ENCODE results near the gene ZSCAN31. TPM values are rescaled to one million over a fixed set of nuclear protein-coding genes. Genes with fewer than 3 reads are reported as not detected.
"Not testable (repeated sequence)": the region's sequence is repeated elsewhere in the genome, so short reads cannot be mapped to it uniquely, and the experiment has no call there.

ZSCAN31 gene
- total RNA-seq, 1 donor = 19.9 TPM

DNA sequence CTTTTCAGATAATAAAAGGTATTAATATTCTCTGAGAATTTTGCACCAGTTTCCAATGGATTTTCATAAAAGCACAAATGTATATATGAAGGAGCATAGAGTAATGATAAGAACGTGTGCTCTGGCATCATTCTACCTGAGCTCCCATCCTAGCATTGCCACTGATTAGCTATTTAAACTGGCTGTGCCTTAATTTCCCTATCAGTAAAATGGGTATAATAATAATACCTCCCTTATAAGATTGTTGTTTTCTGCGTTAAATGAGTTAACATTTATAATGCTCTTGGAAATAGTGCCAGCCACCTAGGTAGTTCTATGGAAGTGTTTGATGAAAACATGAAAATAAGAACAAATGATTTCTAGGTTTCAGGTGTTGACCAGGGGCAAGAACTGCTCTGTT, 25.0 kb upstream of the ZSCAN31 start:
- Histone ChIP-seq H3K9me3 (ENCODE audit: low read depth, low read length) (no peaks in the 10 kb centered on the region), H3K4me1 (ENCODE audit: insufficient read depth, low read length) (no peaks in the 10 kb centered on the region), H2AFZ (ENCODE audit: low read length) (no peak overlapping the region), H3K36me3 (ENCODE audit: insufficient read depth, low read length) (peaks cover 14% of the 10 kb centered on the region), H4K20me1 (ENCODE audit: insufficient read depth, low read length) (no peaks in the 10 kb centered on the region), H3K27me3 (ENCODE audit: insufficient read depth, low read length) (no peaks in the 10 kb centered on the region), H3K4me3 (ENCODE audit: insufficient read depth, low read length) (no peak overlapping the region), H3K27ac (ENCODE audit: low read depth, low read length) (no peak overlapping the region), H3K4me2 (ENCODE audit: insufficient read depth, low read length) (no peak overlapping the region), H3K79me2 (ENCODE audit: insufficient read depth, low read length) (peaks cover 11% of the 10 kb centered on the region)
- TF ChIP-seq, protein P1, sequence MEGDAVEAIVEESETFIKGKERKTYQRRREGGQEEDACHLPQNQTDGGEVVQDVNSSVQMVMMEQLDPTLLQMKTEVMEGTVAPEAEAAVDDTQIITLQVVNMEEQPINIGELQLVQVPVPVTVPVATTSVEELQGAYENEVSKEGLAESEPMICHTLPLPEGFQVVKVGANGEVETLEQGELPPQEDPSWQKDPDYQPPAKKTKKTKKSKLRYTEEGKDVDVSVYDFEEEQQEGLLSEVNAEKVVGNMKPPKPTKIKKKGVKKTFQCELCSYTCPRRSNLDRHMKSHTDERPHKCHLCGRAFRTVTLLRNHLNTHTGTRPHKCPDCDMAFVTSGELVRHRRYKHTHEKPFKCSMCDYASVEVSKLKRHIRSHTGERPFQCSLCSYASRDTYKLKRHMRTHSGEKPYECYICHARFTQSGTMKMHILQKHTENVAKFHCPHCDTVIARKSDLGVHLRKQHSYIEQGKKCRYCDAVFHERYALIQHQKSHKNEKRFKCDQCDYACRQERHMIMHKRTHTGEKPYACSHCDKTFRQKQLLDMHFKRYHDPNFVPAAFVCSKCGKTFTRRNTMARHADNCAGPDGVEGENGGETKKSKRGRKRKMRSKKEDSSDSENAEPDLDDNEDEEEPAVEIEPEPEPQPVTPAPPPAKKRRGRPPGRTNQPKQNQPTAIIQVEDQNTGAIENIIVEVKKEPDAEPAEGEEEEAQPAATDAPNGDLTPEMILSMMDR (IDR thresholded peaks at IDR 0.05; ENCODE audit: extremely low read depth, low read depth, low read length) = no peak
- no peak for DNase-seq (ENCODE audit: insufficient read length, low spot score, missing footprints)

DNA sequence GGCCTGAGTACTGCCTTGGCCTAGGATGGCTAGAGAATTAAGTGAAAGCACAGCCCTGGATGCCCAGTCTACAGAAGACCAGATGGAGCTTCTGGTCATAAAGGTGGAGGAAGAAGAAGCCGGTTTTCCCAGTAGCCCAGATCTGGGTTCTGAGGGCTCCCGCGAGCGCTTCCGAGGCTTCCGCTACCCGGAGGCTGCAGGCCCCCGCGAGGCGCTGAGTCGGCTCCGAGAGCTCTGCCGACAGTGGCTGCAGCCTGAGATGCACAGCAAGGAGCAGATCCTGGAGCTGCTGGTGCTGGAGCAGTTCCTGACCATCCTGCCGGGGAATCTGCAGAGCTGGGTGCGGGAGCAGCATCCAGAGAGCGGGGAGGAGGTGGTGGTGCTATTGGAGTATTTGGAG, 23.6 kb upstream of the ZSCAN31 start:
- not testable (repeated sequence) for H3K9me3 ChIP-seq (ENCODE audit: low read depth, low read length); H4K20me1 ChIP-seq (ENCODE audit: insufficient read depth, low read length); H2AFZ ChIP-seq (ENCODE audit: low read length); H3K27ac ChIP-seq (ENCODE audit: low read depth, low read length); H3K4me2 ChIP-seq (ENCODE audit: insufficient read depth, low read length); H3K36me3 ChIP-seq (ENCODE audit: insufficient read depth, low read length); H3K27me3 ChIP-seq (ENCODE audit: insufficient read depth, low read length); DNase-seq (ENCODE audit: insufficient read length, low spot score, missing footprints); H3K4me3 ChIP-seq (ENCODE audit: insufficient read depth, low read length)
- H3K79me2 ChIP-seq (ENCODE audit: insufficient read depth, low read length) = peaks cover 15% of the 10 kb centered on the region
- peaks cover 10% of the 10 kb centered on the region for H3K4me1 ChIP-seq (ENCODE audit: insufficient read depth, low read length)

DNA sequence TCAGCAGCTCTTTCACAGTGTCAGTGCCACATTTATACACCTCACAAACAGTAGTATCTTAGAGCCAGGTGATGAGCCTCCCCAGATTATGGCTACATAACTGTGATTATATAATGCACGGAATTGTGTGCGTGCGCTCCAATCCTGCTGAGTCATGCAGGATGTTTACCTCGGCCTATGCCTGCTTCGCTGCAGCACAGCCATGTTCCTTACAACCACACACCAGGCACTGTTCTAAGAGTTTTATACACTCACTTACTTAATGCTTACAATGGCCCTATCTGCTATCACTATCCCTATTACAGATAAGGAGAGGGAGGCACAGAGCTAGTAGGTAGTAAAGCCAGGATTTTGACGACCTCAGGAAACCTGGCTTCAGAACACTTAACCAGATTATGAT, 21.1 kb upstream of the ZSCAN31 start:
- DNase-seq (ENCODE audit: insufficient read length, low spot score, missing footprints) = no peak
- Histone ChIP-seq H3K27ac (ENCODE audit: low read depth, low read length) (peak overlapping the region; percentile 80), H2AFZ (ENCODE audit: low read length) (no peak overlapping the region)

DNA sequence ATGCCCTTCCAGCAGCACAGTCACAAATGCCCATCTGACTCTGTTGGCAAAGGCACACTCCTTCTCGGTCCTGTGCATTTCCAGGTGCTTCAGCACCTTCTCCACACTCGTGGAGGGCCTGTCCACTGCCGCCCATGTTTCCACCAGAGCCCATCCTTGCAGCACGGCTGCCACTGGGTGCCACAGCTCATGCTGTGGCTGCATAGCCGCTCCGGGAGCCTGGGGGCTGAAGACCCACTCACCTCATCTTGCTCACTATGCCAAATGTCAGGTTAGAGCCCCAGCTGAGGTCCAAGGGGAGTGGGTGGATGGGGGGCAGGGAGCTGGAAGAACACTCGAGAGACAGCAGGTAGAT, 20.7 kb upstream of the ZSCAN31 start:
- peak overlapping the region; percentile 94 for H2AFZ ChIP-seq (ENCODE audit: low read length)
- peaks cover 18% of the 10 kb centered on the region for H3K4me1 ChIP-seq (ENCODE audit: insufficient read depth, low read length)
- H3K27ac ChIP-seq (ENCODE audit: low read depth, low read length) = peak overlapping the region; percentile 80
- H3K27me3 ChIP-seq (ENCODE audit: insufficient read depth, low read length) = no peaks in the 10 kb centered on the region
- TF ChIP-seq, protein P1 (IDR thresholded peaks at IDR 0.05; ENCODE audit: extremely low read depth, low read depth, low read length) = no peak
- peak overlapping the region; percentile 96 for H3K4me2 ChIP-seq (ENCODE audit: insufficient read depth, low read length)
- no peaks in the 10 kb centered on the region for H3K9me3 ChIP-seq (ENCODE audit: low read depth, low read length)
- DNase-seq (ENCODE audit: insufficient read length, low spot score, missing footprints) = no peak
- H3K79me2 ChIP-seq (ENCODE audit: insufficient read depth, low read length) = peaks cover 37% of the 10 kb centered on the region
- no peak overlapping the region for H3K4me3 ChIP-seq (ENCODE audit: insufficient read depth, low read length)
- peaks cover 3% of the 10 kb centered on the region for H3K36me3 ChIP-seq (ENCODE audit: insufficient read depth, low read length)
- H4K20me1 ChIP-seq (ENCODE audit: insufficient read depth, low read length) = peaks cover 4% of the 10 kb centered on the region

More for the DNA sequence above, 21.1 kb upstream of the ZSCAN31 start:
- Histone ChIP-seq H4K20me1 (ENCODE audit: insufficient read depth, low read length) (peaks cover 4% of the 10 kb centered on the region), H3K27me3 (ENCODE audit: insufficient read depth, low read length) (no peaks in the 10 kb centered on the region), H3K9me3 (ENCODE audit: low read depth, low read length) (no peaks in the 10 kb centered on the region), H3K36me3 (ENCODE audit: insufficient read depth, low read length) (peaks cover 3% of the 10 kb centered on the region), H3K4me1 (ENCODE audit: insufficient read depth, low read length) (peaks cover 18% of the 10 kb centered on the region), H3K4me2 (ENCODE audit: insufficient read depth, low read length) (no peak overlapping the region), H3K4me3 (ENCODE audit: insufficient read depth, low read length) (no peak overlapping the region), H3K79me2 (ENCODE audit: insufficient read depth, low read length) (peaks cover 34% of the 10 kb centered on the region)
- TF ChIP-seq, protein P1 (IDR thresholded peaks at IDR 0.05; ENCODE audit: extremely low read depth, low read depth, low read length) = no peak
